ENCODE measurements around the gene GCLC.

Gene GCLC

DNA sequence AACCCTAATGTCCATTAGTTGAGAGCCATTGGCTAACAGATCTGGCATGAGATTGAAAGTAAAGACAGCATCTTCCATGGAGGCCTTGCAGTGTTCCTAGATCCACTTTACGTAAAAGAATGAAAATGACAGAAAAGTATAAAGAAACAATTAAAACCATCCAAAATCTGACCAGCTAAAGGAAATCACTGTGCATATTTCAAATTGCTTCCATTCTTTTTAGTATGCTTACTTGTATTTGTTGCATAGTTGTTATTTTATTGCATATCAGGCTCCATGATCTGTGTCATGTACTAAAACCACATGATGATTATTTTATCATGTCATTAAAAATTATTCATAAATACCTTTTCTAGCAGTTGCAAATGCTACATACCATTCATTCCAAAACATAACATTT lies 67.9 kb downstream of the GCLC start:
- no peak for TF ChIP-seq CTCF (IDR thresholded peaks at IDR 0.05; ENCODE audit: control insufficient read depth, insufficient read depth, low read depth, low read length, missing control alignments)
- no peak overlapping the region for H3K4me3 ChIP-seq (ENCODE audit: control insufficient read depth, low read depth, low read length)
- peak; percentile 44 for DNase-seq (ENCODE audit: low read depth)

DNA sequence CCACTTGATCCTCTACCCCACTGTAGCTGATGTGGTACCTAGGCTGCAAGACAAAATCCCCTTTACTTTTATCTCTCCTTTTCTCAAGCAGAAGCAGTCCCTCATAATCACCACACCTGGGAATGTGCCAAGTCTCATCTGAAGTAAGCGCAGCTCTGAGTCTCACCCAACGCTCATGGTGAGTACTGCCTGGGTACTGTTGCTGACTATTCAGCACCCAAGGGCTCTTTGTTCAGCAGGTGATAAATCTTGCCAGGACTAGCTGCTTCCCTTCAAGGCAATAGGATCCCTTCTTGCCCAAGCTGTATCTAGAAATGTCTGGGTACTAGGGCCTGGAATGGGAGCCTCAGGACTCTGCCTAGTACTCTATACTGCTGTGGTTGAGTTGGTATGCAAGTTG lies 70.9 kb downstream of the GCLC start:
- H3K4me3 ChIP-seq (ENCODE audit: control insufficient read depth, low read depth, low read length): no peak overlapping the region
- no peak for TF ChIP-seq CTCF (IDR thresholded peaks at IDR 0.05; ENCODE audit: control insufficient read depth, insufficient read depth, low read depth, low read length, missing control alignments)
- no peak for DNase-seq (ENCODE audit: low read depth)

GRCh38 chr6:53469163-53469562 lies 75.7 kb downstream of the GCLC start:
- no peak overlapping the region for H3K4me3 ChIP-seq (ENCODE audit: control insufficient read depth, low read depth, low read length)
- no peak for TF ChIP-seq CTCF (IDR thresholded peaks at IDR 0.05; ENCODE audit: control insufficient read depth, insufficient read depth, low read depth, low read length, missing control alignments)

GRCh38 chr6:53466257-53466656 lies 78.6 kb downstream of the GCLC start:
- no peak for DNase-seq (ENCODE audit: low read depth)
- no peak overlapping the region for H3K4me3 ChIP-seq (ENCODE audit: control insufficient read depth, low read depth, low read length)
- no peak for TF ChIP-seq CTCF (IDR thresholded peaks at IDR 0.05; ENCODE audit: control insufficient read depth, insufficient read depth, low read depth, low read length, missing control alignments)

More at GRCh38 chr6:53469163-53469562, 75.7 kb downstream of the GCLC start:
- DNase-seq (ENCODE audit: low read depth): no peak

- DNase-seq (ENCODE audit: low read depth): no peak
- no peak overlapping the region for H3K4me3 ChIP-seq (ENCODE audit: control insufficient read depth, low read depth, low read length)
Observed at GRCh38 chr6:53465732-53466131, 79.2 kb downstream of the GCLC start.

DNA sequence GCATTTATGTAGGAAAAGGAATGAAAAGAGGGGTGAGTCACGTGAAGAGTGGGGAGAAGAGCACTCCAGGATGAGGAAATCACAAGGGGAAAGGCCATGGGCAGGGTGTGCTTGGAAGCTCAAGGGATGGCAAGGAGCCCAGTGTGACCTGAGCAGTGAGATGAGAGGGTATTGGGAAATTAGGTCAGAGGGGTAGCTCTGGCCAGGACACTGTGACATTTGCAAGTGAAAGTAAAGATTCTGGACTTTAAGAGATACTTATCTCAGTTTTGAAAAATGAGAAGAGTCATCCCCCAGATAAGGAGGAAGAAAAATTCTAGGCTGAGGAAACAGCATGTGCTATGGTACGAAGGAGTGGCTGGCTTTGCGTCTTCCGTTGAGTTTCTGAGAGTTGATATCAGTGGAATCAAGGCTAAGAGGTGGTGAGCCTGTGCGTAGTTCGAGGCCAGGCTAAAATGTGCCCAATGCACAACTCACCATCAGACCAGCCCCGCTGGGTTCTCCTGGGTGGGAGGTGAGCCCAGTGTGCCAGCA lies 79.9 kb downstream of the GCLC start:
- DNase-seq (ENCODE audit: low read depth): no peak
- no peak for TF ChIP-seq CTCF (IDR thresholded peaks at IDR 0.05; ENCODE audit: control insufficient read depth, insufficient read depth, low read depth, low read length, missing control alignments)
- no peak overlapping the region for H3K4me3 ChIP-seq (ENCODE audit: control insufficient read depth, low read depth, low read length)

More at GRCh38 chr6:53465732-53466131, 79.2 kb downstream of the GCLC start:
- no peak for TF ChIP-seq CTCF (IDR thresholded peaks at IDR 0.05; ENCODE audit: control insufficient read depth, insufficient read depth, low read depth, low read length, missing control alignments)

GRCh38 chr6:53464483-53464882 lies 80.4 kb downstream of the GCLC start:
- no peak for DNase-seq (ENCODE audit: low read depth)
- TF ChIP-seq CTCF (IDR thresholded peaks at IDR 0.05; ENCODE audit: control insufficient read depth, insufficient read depth, low read depth, low read length, missing control alignments): no peak
- no peak overlapping the region for H3K4me3 ChIP-seq (ENCODE audit: control insufficient read depth, low read depth, low read length)

Measured in AG09309 (cell line).